Epithelial cell of esophagus (primary cell): Measurements from ENCODE around the gene RUNX2.
"Not testable (repeated sequence)": the region's sequence is repeated elsewhere in the genome, so short reads cannot be mapped to it uniquely, and the experiment has no call there.

Source experiments
- DNase-seq: peaks from one replicate; pipeline ENCODE4 v3.0.0; 2010; ENCODE audit warnings: low read depth
- H3K4me3 ChIP-seq: 2 replicates; pipeline ENCODE4 v1.5.1; 2011; ENCODE audit warnings: mild to moderate bottlenecking, low read length, control low read depth
- CTCF ChIP-seq: IDR thresholded peaks from 2 replicates; pipeline ENCODE4 v1.5.1; 2011; ENCODE audit warnings: low read depth, mild to moderate bottlenecking, low read length, control low read depth, inconsistent platforms; ENCODE audit not compliant: insufficient read depth; ENCODE audit errors: missing control alignments

RUNX2 gene

GRCh38 chr6:45555981-45556771 is 228.0 kb downstream of the RUNX2 start:
- no peak overlapping the region for H3K4me3 ChIP-seq
- no peak for TF ChIP-seq CTCF
- no peak for DNase-seq

- no peak overlapping the region for H3K4me3 ChIP-seq
- TF ChIP-seq CTCF, result no peak
- no peak for DNase-seq
Observed at GRCh38 chr6:45556828-45557227, 228.7 kb downstream of the RUNX2 start.

GRCh38 chr6:45557454-45557853 is 229.3 kb downstream of the RUNX2 start:
- DNase-seq, result no peak
- H3K4me3 ChIP-seq, result no peak overlapping the region
- TF ChIP-seq CTCF, result no peak

GRCh38 chr6:45558858-45559257 is 230.7 kb downstream of the RUNX2 start:
- no peak for TF ChIP-seq CTCF
- H3K4me3 ChIP-seq, result no peak overlapping the region
- DNase-seq, result no peak

- not testable (repeated sequence) for DNase-seq
Observed at GRCh38 chr6:45560321-45560820, 232.2 kb downstream of the RUNX2 start.

GRCh38 chr6:45562171-45562570 is 234.0 kb downstream of the RUNX2 start:
- DNase-seq, result no peak
- no peak for TF ChIP-seq CTCF
- no peak overlapping the region for H3K4me3 ChIP-seq

More at GRCh38 chr6:45560321-45560820, 232.2 kb downstream of the RUNX2 start:
- H3K4me3 ChIP-seq, result not testable (repeated sequence)

GRCh38 chr6:45563041-45563440 is 234.9 kb downstream of the RUNX2 start:
- TF ChIP-seq CTCF, result no peak
- H3K4me3 ChIP-seq, result no peak overlapping the region
- DNase-seq, result no peak
